ENCODE results near the gene GPT2.

DNA sequence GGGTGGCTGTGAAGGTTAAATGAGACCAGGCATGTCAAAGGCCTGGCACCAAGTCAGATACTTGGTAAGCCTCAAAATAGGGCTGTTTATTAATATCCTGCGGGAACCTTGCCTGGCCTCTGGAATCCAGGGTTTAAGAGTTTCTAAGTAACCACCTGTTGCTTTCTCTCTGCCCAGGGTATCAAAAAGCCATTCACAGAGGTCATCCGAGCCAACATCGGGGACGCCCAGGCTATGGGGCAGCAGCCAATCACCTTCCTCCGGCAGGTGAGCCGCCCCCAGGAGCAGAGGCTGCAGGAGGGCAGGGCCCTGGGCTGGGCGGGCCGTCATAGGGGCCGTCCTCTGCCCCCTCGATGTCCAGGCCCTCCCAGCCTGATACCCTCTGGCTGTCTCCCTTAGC is 13.3 kb downstream of the GPT2 start:
- TF ChIP-seq, protein P1, sequence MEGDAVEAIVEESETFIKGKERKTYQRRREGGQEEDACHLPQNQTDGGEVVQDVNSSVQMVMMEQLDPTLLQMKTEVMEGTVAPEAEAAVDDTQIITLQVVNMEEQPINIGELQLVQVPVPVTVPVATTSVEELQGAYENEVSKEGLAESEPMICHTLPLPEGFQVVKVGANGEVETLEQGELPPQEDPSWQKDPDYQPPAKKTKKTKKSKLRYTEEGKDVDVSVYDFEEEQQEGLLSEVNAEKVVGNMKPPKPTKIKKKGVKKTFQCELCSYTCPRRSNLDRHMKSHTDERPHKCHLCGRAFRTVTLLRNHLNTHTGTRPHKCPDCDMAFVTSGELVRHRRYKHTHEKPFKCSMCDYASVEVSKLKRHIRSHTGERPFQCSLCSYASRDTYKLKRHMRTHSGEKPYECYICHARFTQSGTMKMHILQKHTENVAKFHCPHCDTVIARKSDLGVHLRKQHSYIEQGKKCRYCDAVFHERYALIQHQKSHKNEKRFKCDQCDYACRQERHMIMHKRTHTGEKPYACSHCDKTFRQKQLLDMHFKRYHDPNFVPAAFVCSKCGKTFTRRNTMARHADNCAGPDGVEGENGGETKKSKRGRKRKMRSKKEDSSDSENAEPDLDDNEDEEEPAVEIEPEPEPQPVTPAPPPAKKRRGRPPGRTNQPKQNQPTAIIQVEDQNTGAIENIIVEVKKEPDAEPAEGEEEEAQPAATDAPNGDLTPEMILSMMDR (IDR thresholded peaks at IDR 0.05), result no peak
- TF ChIP-seq EZH2 (IDR thresholded peaks at IDR 0.05), result no peak

Measured in neural progenitor cell (in vitro differentiated cells).